Measurements from ENCODE around the gene CAMKK2. TPM values are rescaled to one million over a fixed set of nuclear protein-coding genes. Genes with fewer than 3 reads are reported as not detected.

Gene CAMKK2
- total RNA-seq = 10 to 100 TPM in 5 of 6 donors, 1 to 10 TPM in 1; 9.3 to 26.7 (median 13.0) TPM
- 10 to 100 TPM in 1 of 2 donors, 1 to 10 TPM in 1; 9.6 to 15.4 TPM for polyA plus RNA-seq

DNA sequence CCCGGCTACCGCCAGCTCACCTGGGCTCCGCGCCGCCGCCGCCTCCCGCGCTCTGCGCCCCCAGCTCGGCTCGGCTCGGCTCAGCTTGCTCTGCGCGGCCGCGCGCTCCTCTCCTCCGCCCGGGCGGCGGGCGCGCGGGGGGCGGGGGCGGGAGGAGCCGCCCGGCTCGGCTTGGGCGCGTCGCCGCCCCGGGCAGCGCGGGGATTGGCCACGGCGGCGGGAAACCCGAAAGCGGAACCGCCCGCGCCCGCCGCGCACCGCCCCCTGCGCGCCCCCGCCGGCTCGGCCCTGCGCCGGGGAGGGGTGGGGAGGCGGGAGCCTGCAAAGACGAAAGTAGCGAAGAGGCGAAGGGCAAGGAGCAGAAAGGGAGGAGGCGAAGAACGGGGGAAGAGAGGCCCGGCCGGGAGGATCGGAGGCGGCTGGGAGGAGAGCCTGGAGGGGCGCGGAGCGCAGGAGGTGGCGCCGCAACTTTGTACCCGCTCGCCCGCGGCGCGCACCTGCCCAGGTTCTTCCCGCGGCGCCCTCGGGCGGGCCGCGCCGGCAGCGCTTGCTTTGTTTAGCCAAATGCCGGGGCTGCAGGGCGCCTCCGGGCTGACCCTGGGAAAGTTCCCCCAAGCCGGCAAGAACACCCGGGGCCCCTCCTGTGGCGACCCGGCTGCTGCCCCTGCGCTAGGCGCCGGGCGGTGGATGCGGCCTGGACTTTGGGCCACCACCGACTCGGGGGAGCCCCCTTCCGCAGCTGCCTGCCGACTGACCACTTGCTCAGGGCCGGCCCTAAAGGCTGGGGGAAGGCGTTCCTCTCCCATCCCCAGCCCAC is at the start of gene CAMKK2:
TSS of gene CAMKK2 (minus strand) at position 92 of the 817 bp plus-strand sequence. CDS start 22,183 bp downstream, outside the sequence.
- Histone ChIP-seq H3K4me3 (peak within 1 kb of the TSS; percentile 94 to 99 (median 98)), H3K4me1 (peaks cover 0 to 16% (median 0%) of the 10 kb centered on the region in 3 donors), H3K36me3 (no peaks in the 10 kb centered on the region), H3K9me3 (no peaks in the 10 kb centered on the region), H3K27me3 (no peaks in the 10 kb centered on the region), H3K27ac (peak within 1 kb of the TSS; percentile 70 to 88 (median 78))
- WGBS, 2 donors = 0% methylated on average over 41 to 104 of the region's 104 CpGs
- ATAC-seq = peak; percentile 88 to 95 (median 94)
- TF ChIP-seq, protein P1, sequence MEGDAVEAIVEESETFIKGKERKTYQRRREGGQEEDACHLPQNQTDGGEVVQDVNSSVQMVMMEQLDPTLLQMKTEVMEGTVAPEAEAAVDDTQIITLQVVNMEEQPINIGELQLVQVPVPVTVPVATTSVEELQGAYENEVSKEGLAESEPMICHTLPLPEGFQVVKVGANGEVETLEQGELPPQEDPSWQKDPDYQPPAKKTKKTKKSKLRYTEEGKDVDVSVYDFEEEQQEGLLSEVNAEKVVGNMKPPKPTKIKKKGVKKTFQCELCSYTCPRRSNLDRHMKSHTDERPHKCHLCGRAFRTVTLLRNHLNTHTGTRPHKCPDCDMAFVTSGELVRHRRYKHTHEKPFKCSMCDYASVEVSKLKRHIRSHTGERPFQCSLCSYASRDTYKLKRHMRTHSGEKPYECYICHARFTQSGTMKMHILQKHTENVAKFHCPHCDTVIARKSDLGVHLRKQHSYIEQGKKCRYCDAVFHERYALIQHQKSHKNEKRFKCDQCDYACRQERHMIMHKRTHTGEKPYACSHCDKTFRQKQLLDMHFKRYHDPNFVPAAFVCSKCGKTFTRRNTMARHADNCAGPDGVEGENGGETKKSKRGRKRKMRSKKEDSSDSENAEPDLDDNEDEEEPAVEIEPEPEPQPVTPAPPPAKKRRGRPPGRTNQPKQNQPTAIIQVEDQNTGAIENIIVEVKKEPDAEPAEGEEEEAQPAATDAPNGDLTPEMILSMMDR (IDR thresholded peaks at IDR 0.05) = no peak
- FAIRE-seq = no peak
- DNase-seq = peak; percentile 78 to 93 (median 85)
- intact Hi-C loops (cut with DNase I) = no loop called here

GRCh38 chr12:121345151-121345815 is 48.8 kb upstream of the CAMKK2 start:
- ATAC-seq = peak in 1 of 4 donors; percentile 18
- FAIRE-seq = no peak

GRCh38 chr12:121344506-121344905 is 48.0 kb upstream of the CAMKK2 start:
- WGBS, 2 donors = 84 to 88% methylated on average over 3 of the region's 3 CpGs
- H3K4me1 ChIP-seq = no peaks in the 10 kb centered on the region
- ATAC-seq (no peak), DNase-seq (no peak), FAIRE-seq (no peak)
- no peaks in the 10 kb centered on the region for H3K27me3 ChIP-seq
- H3K27ac ChIP-seq = no peak overlapping the region
- no peak overlapping the region for H3K4me3 ChIP-seq
- intact Hi-C loops (cut with DNase I) = no loop called here
- no peaks in the 10 kb centered on the region for H3K9me3 ChIP-seq
- peaks cover 0 to 64% (median 10%) of the 10 kb centered on the region in 3 donors for H3K36me3 ChIP-seq
- TF ChIP-seq, protein P1 (IDR thresholded peaks at IDR 0.05) = no peak

More at GRCh38 chr12:121345151-121345815, 48.8 kb upstream of the CAMKK2 start:
- no peak for DNase-seq
- no peaks in the 10 kb centered on the region for H3K9me3 ChIP-seq
- TF ChIP-seq, protein P1 (IDR thresholded peaks at IDR 0.05) = no peak
- H3K27ac ChIP-seq = no peak overlapping the region
- H3K27me3 ChIP-seq = no peaks in the 10 kb centered on the region
- no peak overlapping the region for H3K4me3 ChIP-seq
- H3K4me1 ChIP-seq = no peaks in the 10 kb centered on the region
- intact Hi-C loops (cut with DNase I) = loop anchor here in 1 of 3 donors (5.0 kb wide), 1 partner anchor 92 kb away; no protein-coding TSS in a partner anchor
- WGBS, 2 donors = 61 to 71% methylated on average over 4 of the region's 4 CpGs
- peaks cover 0 to 64% (median 10%) of the 10 kb centered on the region in 3 donors for H3K36me3 ChIP-seq

DNA sequence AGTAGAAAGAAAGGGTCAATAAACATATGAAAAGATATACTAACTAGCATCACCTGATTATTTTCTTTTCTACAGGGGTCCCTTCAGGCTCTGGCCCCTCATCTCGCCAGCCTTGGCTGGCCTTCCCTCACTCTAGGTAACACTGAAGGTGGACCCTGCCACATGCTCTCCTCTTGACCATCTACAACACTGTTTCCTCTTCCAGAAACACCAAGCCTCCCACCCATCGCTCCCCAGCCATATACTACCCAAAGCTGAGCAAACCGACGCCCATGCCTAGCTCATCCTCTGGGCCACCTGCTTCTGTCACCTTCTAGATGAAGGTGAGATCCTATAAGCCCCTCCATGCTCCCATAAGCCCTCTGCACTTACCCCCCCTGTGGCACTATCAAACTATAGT is 40.9 kb upstream of the CAMKK2 start:
- no peak for DNase-seq
- ATAC-seq = no peak
- H3K36me3 ChIP-seq = peaks cover 0 to 39% (median 9%) of the 10 kb centered on the region in 3 donors
- WGBS, 2 donors = 97 to 98% methylated on average over 4 of the region's 4 CpGs
- H3K4me3 ChIP-seq = no peak overlapping the region
- TF ChIP-seq, protein P1 (IDR thresholded peaks at IDR 0.05) = no peak
- peaks cover 0 to 1% (median 0%) of the 10 kb centered on the region in 3 donors for H3K4me1 ChIP-seq
- H3K27me3 ChIP-seq = no peaks in the 10 kb centered on the region
- FAIRE-seq = no peak
- no peaks in the 10 kb centered on the region for H3K9me3 ChIP-seq
- intact Hi-C loops (cut with DNase I) = loop anchor here in 1 of 3 donors (10.0 kb wide), 1 partner anchor 107 kb away; no protein-coding TSS in a partner anchor
- H3K27ac ChIP-seq = no peak overlapping the region
